Endometrium (tissue), 2 donors: ENCODE results near the gene PRDM8.
A peak's percentile ranks its signal among the peaks of the same experiment; 100 is the strongest.
"Not testable (repeated sequence)": the region's sequence is repeated elsewhere in the genome, so short reads cannot be mapped to it uniquely, and the experiment has no call there.

ENCODE experiments used
- FAIRE-seq: peaks from 2 replicates; lab custom pipeline; 2012; peaks lifted over from hg19 to GRCh38; lab: Jason Lieb, UNC
- donor health status: control.
- donor health status: control.

Gene PRDM8

DNA sequence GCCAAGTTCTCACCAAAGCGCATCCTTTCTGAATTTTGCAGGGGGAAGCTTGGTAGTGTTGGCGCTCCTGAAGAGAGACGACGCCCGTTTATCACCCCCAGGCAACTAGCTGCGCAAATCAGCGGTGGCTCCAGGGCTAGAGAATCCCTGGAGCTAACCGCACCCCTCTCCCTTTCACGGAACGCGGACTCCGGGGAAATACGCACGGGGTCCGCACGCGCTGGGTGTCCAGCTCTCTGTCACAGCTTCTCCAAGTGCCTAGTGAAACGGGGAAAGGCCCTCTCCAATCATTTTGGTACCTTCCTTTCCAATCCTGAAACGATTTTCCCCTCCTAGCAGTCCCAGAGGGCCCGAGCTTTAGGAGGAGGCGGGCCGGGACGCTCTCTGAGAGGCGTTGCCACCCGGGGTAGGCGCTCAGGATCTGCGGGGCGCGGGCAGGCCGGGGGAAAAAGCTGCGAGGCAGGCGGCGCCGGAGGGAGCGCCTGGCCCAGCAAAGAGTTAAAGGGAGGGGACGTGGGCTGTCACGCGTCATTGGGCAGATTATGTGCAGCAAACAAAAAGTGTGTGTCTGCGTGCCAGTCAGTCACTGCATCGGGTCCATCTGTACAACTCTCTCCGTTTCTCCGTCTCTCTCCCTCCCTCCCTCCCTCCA, at the start of gene PRDM8:
Gene PRDM8, plus strand, starts transcription at position 582 of the 652 bp plus-strand sequence. CDS start 2,578 bp downstream, outside the sequence.
- FAIRE-seq: no peak

DNA sequence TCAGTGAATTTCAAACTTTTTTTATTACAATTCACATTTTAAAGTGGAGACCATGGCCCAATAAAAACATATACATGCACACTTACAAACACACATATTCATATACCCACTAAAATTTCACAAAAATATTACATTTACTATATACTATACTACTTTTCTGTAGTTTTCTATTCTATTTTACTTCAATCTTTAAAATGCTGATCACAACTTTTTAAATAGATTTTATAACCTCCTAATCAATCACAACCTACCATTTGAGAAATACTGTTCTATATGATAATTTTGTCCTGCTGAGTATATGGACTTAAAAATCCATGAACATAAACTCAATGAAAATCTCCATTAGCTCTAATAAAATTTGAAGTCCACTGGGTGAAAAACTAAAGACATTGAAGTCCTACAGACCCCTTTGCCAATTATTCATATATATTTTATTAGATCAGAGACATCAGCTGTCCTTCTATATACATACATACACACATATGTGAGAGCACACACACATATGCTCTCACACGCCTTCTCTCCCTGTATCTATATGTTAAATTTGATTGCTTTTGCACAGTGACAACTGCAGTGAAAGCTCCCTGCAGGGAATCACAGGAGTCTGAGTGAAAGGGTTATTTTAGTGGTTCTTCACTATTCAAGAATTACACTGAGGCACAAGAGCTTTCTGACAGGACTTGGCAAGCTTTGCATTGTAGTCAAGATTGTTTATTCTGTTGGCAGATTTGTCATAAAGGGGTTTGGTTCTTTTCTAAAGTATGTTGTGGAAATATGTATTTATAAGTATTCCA, 46.7 kb upstream of the PRDM8 start:
- no peak for FAIRE-seq

DNA sequence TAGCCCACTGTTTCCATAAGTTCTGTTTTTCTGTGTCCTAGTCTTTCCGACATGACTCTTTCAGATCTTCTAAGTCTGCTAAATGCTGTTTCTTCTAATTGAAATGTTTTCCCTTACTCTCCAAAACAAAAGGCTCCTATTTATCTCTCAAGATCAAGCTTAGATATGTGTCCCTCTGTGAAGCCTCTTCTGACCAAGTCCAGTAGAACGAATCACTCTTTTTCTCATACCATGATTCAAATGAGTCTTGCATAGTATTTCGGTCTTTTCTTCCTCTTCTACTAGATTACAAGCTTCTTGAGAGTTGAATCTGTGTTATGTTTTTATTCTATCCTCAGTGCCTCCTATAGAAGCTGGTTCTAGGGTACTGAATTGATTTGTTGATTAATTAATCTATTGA, 45.3 kb upstream of the PRDM8 start:
- no peak for FAIRE-seq

- FAIRE-seq: no peak
These were observed 43.3 kb upstream of the PRDM8 start for GRCh38 chr4:80153874-80154544.

DNA sequence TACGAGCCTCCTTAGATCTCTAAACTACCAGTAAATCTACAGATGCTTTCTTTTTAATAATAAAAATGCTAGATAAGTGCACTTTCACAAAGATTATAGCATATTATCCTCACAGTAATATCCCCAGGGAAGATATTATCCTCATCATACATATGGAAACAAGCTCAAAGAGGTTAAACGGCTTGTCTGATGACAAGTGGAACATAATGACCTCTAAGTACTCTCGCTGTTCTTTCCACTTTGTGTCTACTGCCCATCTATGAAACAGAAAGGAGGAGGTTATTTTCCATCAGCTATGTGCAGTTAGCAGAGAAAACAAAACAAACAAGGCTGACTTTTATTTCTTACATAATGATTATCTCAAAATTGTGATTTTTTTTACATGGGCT, 42.8 kb upstream of the PRDM8 start:
- FAIRE-seq: peak; percentile 69

- no peak for FAIRE-seq
These were observed 41.9 kb upstream of the PRDM8 start for GRCh38 chr4:80155316-80155982.

- no peak for FAIRE-seq
These were observed 40.9 kb upstream of the PRDM8 start for GRCh38 chr4:80156410-80156809.

- FAIRE-seq: no peak
These were observed 35.8 kb upstream of the PRDM8 start for GRCh38 chr4:80161413-80162058.

DNA sequence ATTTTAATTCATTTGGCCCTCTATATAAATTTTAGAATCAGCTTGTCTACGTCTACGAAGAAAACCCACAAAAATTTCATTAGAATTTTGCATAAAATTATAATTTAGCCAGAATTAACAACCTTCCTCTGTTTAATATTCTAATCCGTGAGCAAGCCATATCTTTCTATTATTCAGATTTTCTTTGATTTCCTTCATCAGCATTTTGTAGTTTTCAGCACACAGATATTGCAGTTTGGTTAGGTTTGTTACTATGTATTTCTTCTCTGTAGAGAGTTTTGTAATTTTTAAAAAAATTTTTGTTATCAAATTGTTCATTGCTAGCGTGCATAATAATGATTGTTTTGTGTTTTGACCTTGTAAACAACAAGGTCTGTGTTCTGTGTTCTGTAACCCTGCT, 34.9 kb upstream of the PRDM8 start:
- no peak for FAIRE-seq

DNA sequence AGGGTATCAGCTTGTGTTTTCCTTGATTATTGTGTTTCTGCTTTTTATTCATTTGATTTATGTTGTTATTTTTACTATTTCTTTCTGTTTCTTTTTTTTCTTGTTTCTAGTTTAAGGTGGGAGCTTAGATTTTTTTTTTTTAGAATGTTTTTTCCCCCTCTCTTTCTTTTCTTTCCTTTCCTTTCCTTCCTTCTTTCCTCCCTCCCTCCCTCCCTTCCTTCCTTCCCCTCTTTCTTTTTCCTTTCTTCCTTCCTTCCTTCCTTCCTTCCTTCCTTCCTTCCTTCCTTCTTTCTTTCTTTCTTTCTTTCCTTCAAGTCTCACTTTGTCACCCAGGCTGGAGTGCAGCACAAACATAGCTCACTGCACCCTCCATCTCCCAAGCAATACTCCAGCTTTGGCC, 31.4 kb upstream of the PRDM8 start:
- no peak for FAIRE-seq

GRCh38 chr4:80171251-80171650, 26.1 kb upstream of the PRDM8 start:
- FAIRE-seq: no peak

DNA sequence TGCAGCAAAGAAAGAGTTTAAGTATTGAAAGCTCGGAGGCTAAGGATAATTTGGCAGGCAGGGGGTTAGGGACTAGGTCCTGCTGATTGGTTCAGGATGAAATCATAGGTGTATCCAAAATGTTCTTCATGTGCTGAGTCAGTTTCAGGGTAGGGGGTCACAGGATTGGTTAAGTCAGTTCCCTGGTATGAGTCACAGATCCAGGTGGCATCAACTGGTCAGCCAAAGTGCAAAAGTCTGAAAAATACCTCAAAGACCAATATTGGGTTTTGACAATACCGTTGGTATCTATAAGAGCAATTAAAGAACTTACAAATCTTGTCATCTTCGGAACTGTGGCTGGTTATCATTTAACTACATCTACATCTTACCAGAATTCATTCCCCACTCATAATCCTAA, 25.6 kb upstream of the PRDM8 start:
- FAIRE-seq: no peak

DNA sequence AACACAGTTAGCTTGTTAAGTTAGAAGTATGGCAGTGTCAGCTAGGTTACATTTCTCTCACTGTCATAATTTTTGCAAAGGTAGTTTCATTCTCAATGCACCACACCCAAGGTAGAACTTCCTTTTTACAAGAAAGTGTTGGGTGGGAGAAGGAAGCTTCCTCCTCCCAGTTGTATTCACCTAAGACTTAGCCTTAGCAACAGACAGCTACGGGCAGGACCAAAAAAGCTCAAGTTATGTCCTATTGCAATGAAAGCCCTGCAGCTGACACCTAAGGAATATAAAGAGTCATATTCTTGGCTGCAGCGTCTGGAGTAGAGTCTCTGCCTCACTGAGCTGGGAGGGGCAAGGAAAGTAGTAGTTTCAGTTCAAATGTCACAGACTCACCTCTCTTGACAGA, 25.1 kb upstream of the PRDM8 start:
- no peak for FAIRE-seq

- no peak for FAIRE-seq
These were observed 23.9 kb upstream of the PRDM8 start for GRCh38 chr4:80173401-80173800.

DNA sequence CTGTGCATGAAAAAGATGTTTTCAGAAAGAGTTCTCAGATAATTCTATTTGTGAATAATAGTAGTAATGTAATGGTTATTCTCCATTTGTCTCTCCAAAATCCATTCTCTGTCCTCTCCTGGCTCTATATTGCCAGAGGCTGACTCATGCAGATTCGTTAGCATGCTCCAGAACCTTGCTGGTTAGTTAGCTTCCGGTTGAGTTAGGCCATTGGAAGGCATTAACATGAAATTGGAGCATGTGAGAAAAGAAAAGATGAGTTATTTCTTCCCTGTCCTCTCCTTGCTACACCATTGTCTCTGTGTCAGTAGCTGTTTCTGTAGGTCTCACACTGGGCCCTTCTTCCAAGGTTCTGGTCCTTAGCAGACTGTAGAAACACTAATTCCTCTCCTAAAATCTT, 23.5 kb upstream of the PRDM8 start:
- no peak for FAIRE-seq

DNA sequence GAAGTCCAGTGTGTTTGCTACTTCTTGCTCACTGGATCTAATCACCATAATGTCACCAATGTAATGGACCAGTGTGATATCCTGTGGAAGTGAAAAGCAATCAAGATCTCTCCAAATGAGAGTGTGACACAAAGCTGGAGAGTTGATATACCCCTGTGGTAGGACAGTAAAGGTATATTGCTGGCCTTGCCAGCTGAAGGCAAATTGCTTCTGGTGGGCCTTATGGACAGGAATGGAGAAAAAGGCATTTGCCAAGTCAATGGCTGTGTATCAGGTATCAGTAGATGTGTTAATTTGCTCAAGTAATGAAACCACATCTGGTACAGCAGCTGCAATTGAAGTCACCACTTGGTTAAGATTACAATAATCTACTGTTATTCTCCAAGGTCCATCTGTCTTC, 19.5 kb upstream of the PRDM8 start:
- not testable (repeated sequence) for FAIRE-seq

GRCh38 chr4:80178964-80179363, 18.3 kb upstream of the PRDM8 start:
- no peak for FAIRE-seq

GRCh38 chr4:80179637-80180161, 17.6 kb upstream of the PRDM8 start:
- FAIRE-seq: no peak

- no peak for FAIRE-seq
These were observed 16.6 kb upstream of the PRDM8 start for GRCh38 chr4:80180743-80181142.

DNA sequence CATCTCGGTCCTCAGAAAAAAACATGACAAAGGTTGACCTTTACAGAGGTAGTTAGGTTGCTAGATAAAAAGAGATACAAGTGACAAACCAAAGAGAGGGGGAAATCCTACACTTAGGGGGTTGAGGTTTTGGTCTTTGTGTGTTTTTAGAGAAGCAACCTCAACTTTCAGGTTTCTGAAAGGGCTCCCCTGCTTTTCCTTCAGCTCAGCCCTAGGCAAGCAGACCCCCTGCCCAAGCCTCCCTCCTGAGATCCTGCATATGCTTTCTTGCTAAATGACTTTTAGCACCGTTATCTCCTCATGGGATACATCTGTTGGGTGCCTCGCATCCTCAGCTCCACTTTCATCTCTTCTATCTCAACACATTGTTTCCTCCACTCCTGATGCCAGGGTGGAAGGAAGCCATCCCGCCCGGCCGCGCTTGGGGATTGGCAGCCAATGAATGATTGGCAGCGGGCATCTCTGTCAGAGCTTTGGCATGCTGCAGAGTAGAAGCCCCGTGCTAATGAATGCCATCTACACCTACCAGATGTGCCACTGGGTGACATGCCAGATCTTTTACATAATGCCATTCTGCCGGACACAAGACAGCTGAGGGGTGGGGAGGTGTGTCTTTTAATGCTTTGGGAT, 15.0 kb upstream of the PRDM8 start:
- no peak for FAIRE-seq

DNA sequence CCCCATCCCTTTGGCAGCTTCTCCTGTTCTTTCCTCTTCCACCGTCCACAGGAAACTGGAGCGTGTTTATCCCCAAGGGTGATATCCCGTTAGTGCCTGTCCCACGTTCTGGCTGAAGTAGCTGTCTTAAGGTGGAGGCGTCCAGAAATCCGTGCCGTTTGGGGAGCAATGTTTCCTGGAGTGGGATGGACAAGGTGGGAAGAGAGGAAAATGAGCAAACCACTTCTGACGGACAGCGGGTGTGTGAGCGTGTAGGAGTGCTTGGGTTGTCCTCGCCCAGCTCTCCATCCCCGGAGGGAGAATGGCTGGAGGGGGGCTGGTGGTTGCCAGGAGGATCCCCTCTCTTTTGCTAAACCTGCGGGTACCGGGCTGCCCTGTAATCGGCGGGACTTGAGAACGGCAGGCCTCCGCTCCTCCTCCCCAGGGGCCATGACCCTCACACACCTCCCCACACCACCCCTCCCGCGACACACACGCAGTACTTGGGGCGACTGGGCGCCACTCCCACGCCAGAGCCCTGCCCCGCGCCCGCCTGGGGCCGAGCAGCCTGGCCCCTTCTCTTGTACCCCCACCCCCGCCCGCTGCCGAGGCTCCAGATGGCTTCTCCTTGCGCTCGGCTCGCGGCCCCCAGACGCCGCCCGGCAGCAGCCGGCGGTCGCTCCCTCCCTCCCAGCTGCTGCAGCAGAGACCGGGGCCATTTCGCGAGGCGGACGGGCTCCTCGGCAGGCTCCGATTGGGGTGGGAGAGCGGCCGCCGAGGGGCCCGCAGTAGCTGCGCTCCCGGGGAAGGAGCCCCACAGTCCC, 13.9 kb upstream of the PRDM8 start:
- FAIRE-seq: no peak
